Prostate gland (tissue), 2 donors: ENCODE measurements around the gene GZMB.

Experiments used
- POLR2A ChIP-seq: fragments of 450-650 bp; IDR thresholded peaks from one replicate; pipeline ENCODE4 v1.6.1; 2016; ENCODE audit warnings: antibody characterized with exemption, mild to moderate bottlenecking
- POLR2AphosphoS5 ChIP-seq: sonication (generic); formaldehyde crosslinking; IDR thresholded peaks from one replicate; pipeline ENCODE4 v1.6.1; 2017; ENCODE audit warnings: antibody characterized with exemption
- TF ChIP-seq, protein P1 (sequence below), 4 experiments: fragments of 200-600 bp in 2 of 4; fragments of 450-650 bp in 2 of 4; sonication (generic) in 2 of 4; IDR thresholded peaks; 1 replicate in 3 of 4; 2 replicates in 1 of 4; pipeline ENCODE4 v1.5.1; 2016 to 2019; ENCODE audit warnings: antibody characterized with exemption in 4 of 4, mild to moderate bottlenecking in 2 of 4, moderate library complexity in 2 of 4

DNA sequence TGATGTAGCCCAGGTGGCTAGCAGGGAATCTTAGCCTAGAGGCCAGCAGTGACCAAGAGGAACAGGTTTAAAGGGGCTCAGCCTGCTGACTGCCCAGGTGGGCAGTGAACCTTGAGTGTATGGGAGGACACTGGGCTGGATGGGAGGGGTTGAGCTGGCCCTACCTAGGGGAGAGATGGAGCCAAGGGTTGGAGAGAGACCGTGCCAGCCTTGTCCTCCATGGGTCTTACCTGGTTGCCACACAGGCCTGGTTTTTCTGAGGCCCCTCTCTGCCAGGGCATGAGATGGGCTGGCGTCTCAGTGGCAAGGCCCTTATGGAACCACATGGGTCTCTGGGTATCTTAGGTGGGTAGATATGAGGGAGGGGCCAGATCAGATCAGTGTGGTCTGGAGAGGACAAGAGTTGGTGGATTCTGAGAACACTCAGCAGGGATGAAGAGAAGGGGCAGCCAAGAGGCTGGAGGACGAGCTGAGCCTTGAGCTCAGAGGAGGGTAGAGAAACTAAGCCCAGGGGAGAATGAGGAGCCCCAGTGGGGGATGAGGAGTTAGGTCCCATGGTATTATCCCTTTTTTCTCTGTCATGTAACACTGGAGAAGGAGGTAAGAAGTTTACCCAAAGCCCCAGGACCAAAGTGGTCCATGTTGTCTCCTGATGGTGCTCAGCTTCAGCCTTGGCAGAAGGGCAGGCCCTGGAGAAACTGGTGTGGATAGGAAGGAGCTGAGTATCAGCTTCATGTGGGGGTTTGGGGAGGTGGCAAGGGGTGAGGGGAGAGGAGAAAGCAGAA lies 3.7 kb downstream of the GZMB start:
- TF ChIP-seq, protein P1, sequence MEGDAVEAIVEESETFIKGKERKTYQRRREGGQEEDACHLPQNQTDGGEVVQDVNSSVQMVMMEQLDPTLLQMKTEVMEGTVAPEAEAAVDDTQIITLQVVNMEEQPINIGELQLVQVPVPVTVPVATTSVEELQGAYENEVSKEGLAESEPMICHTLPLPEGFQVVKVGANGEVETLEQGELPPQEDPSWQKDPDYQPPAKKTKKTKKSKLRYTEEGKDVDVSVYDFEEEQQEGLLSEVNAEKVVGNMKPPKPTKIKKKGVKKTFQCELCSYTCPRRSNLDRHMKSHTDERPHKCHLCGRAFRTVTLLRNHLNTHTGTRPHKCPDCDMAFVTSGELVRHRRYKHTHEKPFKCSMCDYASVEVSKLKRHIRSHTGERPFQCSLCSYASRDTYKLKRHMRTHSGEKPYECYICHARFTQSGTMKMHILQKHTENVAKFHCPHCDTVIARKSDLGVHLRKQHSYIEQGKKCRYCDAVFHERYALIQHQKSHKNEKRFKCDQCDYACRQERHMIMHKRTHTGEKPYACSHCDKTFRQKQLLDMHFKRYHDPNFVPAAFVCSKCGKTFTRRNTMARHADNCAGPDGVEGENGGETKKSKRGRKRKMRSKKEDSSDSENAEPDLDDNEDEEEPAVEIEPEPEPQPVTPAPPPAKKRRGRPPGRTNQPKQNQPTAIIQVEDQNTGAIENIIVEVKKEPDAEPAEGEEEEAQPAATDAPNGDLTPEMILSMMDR (IDR thresholded peaks at IDR 0.05), result no peak
- TF ChIP-seq POLR2AphosphoS5 (no peak), POLR2A (no peak)
